ENCODE measurements around the gene CHRNA3. TPM values are rescaled to one million over a fixed set of nuclear protein-coding genes. Genes with fewer than 3 reads are reported as not detected.

The CHRNA3 gene
- total and polyA plus RNA-seq, 7 experiments from 2014 or later, result not detected

GRCh38 chr15:78629716-78630065 lies 8.9 kb upstream of the CHRNA3 start:
- H3K27ac ChIP-seq (ENCODE audit: low read depth, low read length), result no peak overlapping the region
- ATAC-seq (no peak), DNase-seq (no peak)
- intact Hi-C loops (cut with micrococcal nuclease), result no loop called here
- Mint-ChIP-seq H3K9me3 (peaks cover 0 to 16% (median 3%) of the 10 kb centered on the region in 11 donors), H3K27me3 (peaks cover 10 to 23% (median 19%) of the 10 kb centered on the region in 5 donors), H3K36me3 (peaks cover 0 to 5% (median 0%) of the 10 kb centered on the region in 5 donors), H3K4me1 (no peaks in the 10 kb centered on the region), H3K27ac (no peak overlapping the region), H3K4me3 (no peak overlapping the region)
- H3K4me1 ChIP-seq (ENCODE audit: control insufficient read depth in 2 of 2, insufficient read depth in 2 of 2, low read length in 2 of 2), result no peaks in the 10 kb centered on the region
- POLR2A ChIA-PET, result no interaction called here
- no peaks in the 10 kb centered on the region for H3K27me3 ChIP-seq (ENCODE audit: control insufficient read depth in 2 of 2, insufficient read depth in 2 of 2, low read length in 2 of 2)
- no peak overlapping the region for H3K4me3 ChIP-seq (ENCODE audit: low read length)
- CTCF ChIA-PET, result interaction anchor here (1.3 kb wide), 1 partner anchor 11 kb away, joined by 3 read pairs; no protein-coding TSS in a partner anchor
- no peaks in the 10 kb centered on the region for H3K36me3 ChIP-seq (ENCODE audit: control insufficient read depth in 2 of 3, insufficient read depth in 3 of 3, low read length in 3 of 3)
- no peaks in the 10 kb centered on the region for H3K9me3 ChIP-seq (ENCODE audit: control insufficient read depth in 2 of 3, low read length in 3 of 3)

- Mint-ChIP-seq H3K27ac (no peak overlapping the region), H3K4me3 (no peak overlapping the region), H3K9me3 (peaks cover 0 to 16% (median 3%) of the 10 kb centered on the region in 11 donors), H3K4me1 (no peaks in the 10 kb centered on the region), H3K36me3 (peaks cover 0 to 5% (median 0%) of the 10 kb centered on the region in 5 donors), H3K27me3 (peaks cover 13 to 29% (median 19%) of the 10 kb centered on the region in 5 donors)
- CTCF ChIA-PET, result interaction anchor here (1.3 kb wide), 1 partner anchor 10 kb away, joined by 3 read pairs; no protein-coding TSS in a partner anchor
- H3K27ac ChIP-seq (ENCODE audit: low read depth, low read length), result no peak overlapping the region
- H3K27me3 ChIP-seq (ENCODE audit: control insufficient read depth in 2 of 2, insufficient read depth in 2 of 2, low read length in 2 of 2), result no peaks in the 10 kb centered on the region
- intact Hi-C loops (cut with micrococcal nuclease), result no loop called here
- no peaks in the 10 kb centered on the region for H3K4me1 ChIP-seq (ENCODE audit: control insufficient read depth in 2 of 2, insufficient read depth in 2 of 2, low read length in 2 of 2)
- POLR2A ChIA-PET, result no interaction called here
- H3K36me3 ChIP-seq (ENCODE audit: control insufficient read depth in 2 of 3, insufficient read depth in 3 of 3, low read length in 3 of 3), result no peaks in the 10 kb centered on the region
- ATAC-seq, result no peak
- no peak for DNase-seq
- H3K9me3 ChIP-seq (ENCODE audit: control insufficient read depth in 2 of 3, low read length in 3 of 3), result no peaks in the 10 kb centered on the region
- no peak overlapping the region for H3K4me3 ChIP-seq (ENCODE audit: low read length)
Measured at GRCh38 chr15:78629031-78629715, 8.4 kb upstream of the CHRNA3 start.

DNA sequence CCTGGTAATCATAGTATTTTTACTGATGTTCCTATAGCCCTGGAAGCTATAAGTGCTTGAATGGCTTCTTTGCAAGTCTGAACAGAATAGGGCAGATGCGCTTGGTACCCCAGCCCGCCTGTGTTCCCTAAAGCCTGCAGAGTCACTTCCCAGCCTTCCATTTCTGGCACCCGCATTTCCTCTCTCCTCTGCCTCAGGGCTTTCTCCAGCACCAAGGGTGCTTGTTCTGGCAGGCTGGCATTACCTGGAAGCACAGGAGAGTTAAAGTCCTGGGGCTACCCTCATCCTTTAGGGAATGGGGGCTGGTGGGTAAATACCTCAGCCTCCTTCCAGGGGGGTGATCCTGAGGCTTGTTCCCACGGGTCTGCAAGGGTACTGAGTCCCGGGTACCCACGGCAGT lies 7.4 kb upstream of the CHRNA3 start:
- Mint-ChIP-seq H3K9me3 (peaks cover 0 to 8% (median 0%) of the 10 kb centered on the region in 11 donors), H3K27ac (no peak overlapping the region), H3K4me3 (no peak overlapping the region), H3K4me1 (no peaks in the 10 kb centered on the region), H3K36me3 (peaks cover 0 to 3% (median 0%) of the 10 kb centered on the region in 5 donors), H3K27me3 (peaks cover 17 to 36% (median 24%) of the 10 kb centered on the region in 5 donors)
- ChIA-PET POLR2A (no interaction called here), CTCF (no interaction called here)
- intact Hi-C loops (cut with micrococcal nuclease), result no loop called here
- no peak overlapping the region for H3K27ac ChIP-seq (ENCODE audit: low read depth, low read length)
- no peaks in the 10 kb centered on the region for H3K36me3 ChIP-seq (ENCODE audit: control insufficient read depth in 2 of 3, insufficient read depth in 3 of 3, low read length in 3 of 3)
- H3K9me3 ChIP-seq (ENCODE audit: control insufficient read depth in 2 of 3, low read length in 3 of 3), result no peaks in the 10 kb centered on the region
- H3K27me3 ChIP-seq (ENCODE audit: control insufficient read depth in 2 of 2, insufficient read depth in 2 of 2, low read length in 2 of 2), result no peaks in the 10 kb centered on the region
- DNase-seq, result no peak
- H3K4me3 ChIP-seq (ENCODE audit: low read length), result no peak overlapping the region
- no peaks in the 10 kb centered on the region for H3K4me1 ChIP-seq (ENCODE audit: control insufficient read depth in 2 of 2, insufficient read depth in 2 of 2, low read length in 2 of 2)
- no peak for ATAC-seq

GRCh38 chr15:78627348-78627747 lies 6.6 kb upstream of the CHRNA3 start:
- H3K9me3 Mint-ChIP-seq, result no peaks in the 10 kb centered on the region

GRCh38 chr15:78626381-78626995 lies 5.7 kb upstream of the CHRNA3 start:
- Histone ChIP-seq H3K4me1 (ENCODE audit: control insufficient read depth in 2 of 2, insufficient read depth in 2 of 2, low read length in 2 of 2) (no peaks in the 10 kb centered on the region), H3K36me3 (ENCODE audit: control insufficient read depth in 2 of 3, insufficient read depth in 3 of 3, low read length in 3 of 3) (no peaks in the 10 kb centered on the region), H3K27ac (ENCODE audit: low read depth, low read length) (no peak overlapping the region), H3K4me3 (ENCODE audit: low read length) (no peak overlapping the region), H3K27me3 (ENCODE audit: control insufficient read depth in 2 of 2, insufficient read depth in 2 of 2, low read length in 2 of 2) (no peaks in the 10 kb centered on the region), H3K9me3 (ENCODE audit: control insufficient read depth in 2 of 3, low read length in 3 of 3) (no peaks in the 10 kb centered on the region)
- H3K36me3 Mint-ChIP-seq, result no peaks in the 10 kb centered on the region
- H3K27me3 Mint-ChIP-seq, result peaks cover 23 to 53% (median 41%) of the 10 kb centered on the region in 5 donors
- H3K4me3 Mint-ChIP-seq, result no peak overlapping the region
- intact Hi-C loops (cut with micrococcal nuclease), result no loop called here
- ChIA-PET POLR2A (no interaction called here), CTCF (no interaction called here)
- ATAC-seq (no peak), DNase-seq (no peak)
- H3K4me1 Mint-ChIP-seq, result peaks cover 0 to 7% (median 4%) of the 10 kb centered on the region in 7 donors
- H3K9me3 Mint-ChIP-seq, result no peaks in the 10 kb centered on the region
- no peak overlapping the region for H3K27ac Mint-ChIP-seq

More at GRCh38 chr15:78627348-78627747, 6.6 kb upstream of the CHRNA3 start:
- Histone ChIP-seq H3K9me3 (ENCODE audit: control insufficient read depth in 2 of 3, low read length in 3 of 3) (no peaks in the 10 kb centered on the region), H3K27ac (ENCODE audit: low read depth, low read length) (no peak overlapping the region), H3K36me3 (ENCODE audit: control insufficient read depth in 2 of 3, insufficient read depth in 3 of 3, low read length in 3 of 3) (no peaks in the 10 kb centered on the region), H3K4me3 (ENCODE audit: low read length) (no peak overlapping the region), H3K27me3 (ENCODE audit: control insufficient read depth in 2 of 2, insufficient read depth in 2 of 2, low read length in 2 of 2) (no peaks in the 10 kb centered on the region), H3K4me1 (ENCODE audit: control insufficient read depth in 2 of 2, insufficient read depth in 2 of 2, low read length in 2 of 2) (no peaks in the 10 kb centered on the region)
- ATAC-seq (no peak), DNase-seq (no peak)
- POLR2A ChIA-PET, result no interaction called here
- Mint-ChIP-seq H3K27ac (no peak overlapping the region), H3K4me3 (no peak overlapping the region), H3K36me3 (no peaks in the 10 kb centered on the region), H3K4me1 (no peaks in the 10 kb centered on the region), H3K27me3 (peaks cover 19 to 45% (median 32%) of the 10 kb centered on the region in 5 donors)
- CTCF ChIA-PET, result no interaction called here
- intact Hi-C loops (cut with micrococcal nuclease), result no loop called here

DNA sequence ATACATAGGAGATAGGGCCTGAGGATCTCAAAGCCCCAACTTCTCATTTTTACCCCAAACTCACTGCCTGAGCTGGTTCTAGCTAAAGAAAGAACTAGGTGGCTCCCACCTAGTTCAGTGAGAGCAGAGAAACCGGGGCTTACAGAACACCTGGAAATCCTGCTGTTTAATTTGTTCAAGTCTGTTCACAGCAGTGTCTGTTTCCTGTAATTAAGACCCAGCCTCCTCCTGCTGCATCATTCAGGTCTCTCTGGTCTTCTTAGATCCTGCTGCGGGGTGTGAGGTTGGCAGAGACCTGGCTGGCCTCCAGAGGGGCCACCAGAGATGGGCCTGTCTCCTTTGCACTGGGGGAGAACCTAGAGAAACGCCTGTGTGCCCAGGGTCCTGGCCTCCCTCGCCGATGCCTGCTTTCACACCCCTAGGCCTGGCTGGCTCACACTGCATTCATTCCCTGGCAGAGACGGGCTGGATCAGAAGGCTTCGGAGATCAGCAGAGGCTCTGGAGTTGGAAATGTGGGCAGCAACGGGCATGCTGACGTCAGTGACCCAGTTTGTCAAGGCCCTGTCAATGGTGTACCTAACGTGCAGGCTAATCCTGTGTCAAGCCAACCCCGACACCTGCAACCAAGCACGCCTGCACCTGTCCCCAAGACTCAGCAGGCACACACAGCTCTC lies 4.9 kb upstream of the CHRNA3 start:
- no peaks in the 10 kb centered on the region for H3K9me3 Mint-ChIP-seq
- Histone ChIP-seq H3K27me3 (ENCODE audit: control insufficient read depth in 2 of 2, insufficient read depth in 2 of 2, low read length in 2 of 2) (no peaks in the 10 kb centered on the region), H3K36me3 (ENCODE audit: control insufficient read depth in 2 of 3, insufficient read depth in 3 of 3, low read length in 3 of 3) (no peaks in the 10 kb centered on the region), H3K4me3 (ENCODE audit: low read length) (no peak overlapping the region), H3K9me3 (ENCODE audit: control insufficient read depth in 2 of 3, low read length in 3 of 3) (no peaks in the 10 kb centered on the region), H3K27ac (ENCODE audit: low read depth, low read length) (no peak overlapping the region), H3K4me1 (ENCODE audit: control insufficient read depth in 2 of 2, insufficient read depth in 2 of 2, low read length in 2 of 2) (no peaks in the 10 kb centered on the region)
- H3K4me1 Mint-ChIP-seq, result peaks cover 0 to 13% (median 8%) of the 10 kb centered on the region in 7 donors
- H3K36me3 Mint-ChIP-seq, result no peaks in the 10 kb centered on the region
- intact Hi-C loops (cut with micrococcal nuclease), result no loop called here
- DNase-seq (no peak), ATAC-seq (no peak)
- H3K27ac Mint-ChIP-seq, result no peak overlapping the region
- CTCF ChIA-PET, result no interaction called here
- peaks cover 27 to 58% (median 46%) of the 10 kb centered on the region in 5 donors for H3K27me3 Mint-ChIP-seq
- POLR2A ChIA-PET, result no interaction called here
- no peak overlapping the region for H3K4me3 Mint-ChIP-seq
